H9 (cell line): ENCODE results near the gene FASTK. TPM values are rescaled to one million over a fixed set of nuclear protein-coding genes. Genes with fewer than 3 reads are reported as not detected.
A peak's percentile ranks its signal among the peaks of the same experiment; 100 is the strongest.

ENCODE experiments used
- DNase-seq: peaks from one replicate; pipeline ENCODE4 v3.0.0-alpha.2; 2017
- H2AFZ ChIP-seq: one replicate; pipeline ENCODE4 v1.6.1; 2013; ENCODE audit warnings: mild to moderate bottlenecking, low read length, control low read depth, moderate library complexity
- H2AK5ac ChIP-seq: 2 replicates; pipeline ENCODE4 v1.6.1; 2013; ENCODE audit warnings: low read length, control low read depth, mixed read lengths; ENCODE audit not compliant: insufficient read length
- H2BK120ac ChIP-seq: one replicate; pipeline ENCODE4 v1.6.1; 2013; ENCODE audit warnings: low read depth, mild to moderate bottlenecking, low read length, control low read depth, inconsistent platforms; ENCODE audit not compliant: poor library complexity, severe bottlenecking
- H2BK12ac ChIP-seq: 2 replicates; pipeline ENCODE4 v1.6.1; 2013; ENCODE audit warnings: low read length, control low read depth, mixed read lengths, low read depth; ENCODE audit not compliant: insufficient read length
- H2BK15ac ChIP-seq: 2 replicates; pipeline ENCODE4 v1.6.1; 2013; ENCODE audit warnings: low read depth, low read length, control low read depth
- H2BK20ac ChIP-seq: one replicate; pipeline ENCODE4 v1.6.1; 2013; ENCODE audit warnings: low read depth, mild to moderate bottlenecking, low read length, control low read depth, inconsistent platforms; ENCODE audit not compliant: poor library complexity, severe bottlenecking
- H2BK5ac ChIP-seq: 2 replicates; pipeline ENCODE4 v1.6.1; 2013; ENCODE audit warnings: low read length, control low read depth, mixed read lengths; ENCODE audit not compliant: insufficient read length
- H3K14ac ChIP-seq: 2 replicates; pipeline ENCODE4 v1.6.1; 2013; ENCODE audit warnings: low read length, control low read depth; ENCODE audit not compliant: insufficient read depth
- H3K18ac ChIP-seq: 2 replicates; pipeline ENCODE4 v1.6.1; 2013; ENCODE audit warnings: low read depth, mild to moderate bottlenecking, mixed read lengths, low read length, control low read depth; ENCODE audit not compliant: insufficient read length
- H3K23ac ChIP-seq: 2 replicates; pipeline ENCODE4 v1.6.1; 2013; ENCODE audit warnings: low read length, control low read depth, mixed read lengths, low read depth; ENCODE audit not compliant: insufficient read length
- H3K23me2 ChIP-seq: 2 replicates; pipeline ENCODE4 v1.6.1; 2013; ENCODE audit warnings: low read depth, mild to moderate bottlenecking, mixed read lengths, low read length, control low read depth; ENCODE audit not compliant: insufficient read length, poor library complexity, severe bottlenecking
- H3K27ac ChIP-seq: 2 replicates; pipeline ENCODE4 v1.5.1; 2013; ENCODE audit warnings: low read length, control low read depth, mixed read lengths, low read depth; ENCODE audit not compliant: insufficient read length
- H3K27me3 ChIP-seq: 2 replicates; pipeline ENCODE4 v1.6.1; 2013; ENCODE audit warnings: low read length, control low read depth, inconsistent platforms; ENCODE audit not compliant: insufficient read depth
- H3K4ac ChIP-seq: 2 replicates; pipeline ENCODE4 v1.6.1; 2013; ENCODE audit warnings: low read depth, mild to moderate bottlenecking, control low read depth, inconsistent platforms, low read length, moderate library complexity
- H3K4me1 ChIP-seq: 2 replicates; pipeline ENCODE4 v1.6.1; 2013; ENCODE audit warnings: low read length, control low read depth, inconsistent platforms; ENCODE audit not compliant: insufficient read depth
- H3K4me2 ChIP-seq: 2 replicates; pipeline ENCODE4 v1.6.1; 2013; ENCODE audit warnings: low read length, control low read depth, mixed read lengths; ENCODE audit not compliant: insufficient read length, insufficient read depth
- H3K56ac ChIP-seq: 2 replicates; pipeline ENCODE4 v1.6.1; 2013; ENCODE audit warnings: low read depth, mild to moderate bottlenecking, mixed read lengths, low read length, control low read depth; ENCODE audit not compliant: insufficient read length
- H3K79me1 ChIP-seq: 2 replicates; pipeline ENCODE4 v1.6.1; 2013; ENCODE audit warnings: low read depth, mild to moderate bottlenecking, moderate library complexity, low read length, control low read depth, inconsistent platforms; ENCODE audit not compliant: insufficient read depth, poor library complexity, severe bottlenecking
- H3K79me2 ChIP-seq: 2 replicates; pipeline ENCODE4 v1.6.1; 2013; ENCODE audit warnings: low read length, control low read depth, inconsistent platforms; ENCODE audit not compliant: insufficient read depth
- H3K9ac ChIP-seq: 2 replicates; pipeline ENCODE4 v1.6.1; 2013; ENCODE audit warnings: low read length, control low read depth, mixed read lengths; ENCODE audit not compliant: insufficient read length; ENCODE audit errors: extremely low read depth
- H3K9me3 ChIP-seq: one replicate; pipeline ENCODE4 v1.6.1; 2013; ENCODE audit warnings: low read depth, low read length, inconsistent platforms; ENCODE audit not compliant: control insufficient read depth
- H3T11ph ChIP-seq: one replicate; pipeline ENCODE4 v1.6.1; 2013; ENCODE audit warnings: mild to moderate bottlenecking, low read length, control low read depth, inconsistent platforms
- H4K20me1 ChIP-seq: one replicate; pipeline ENCODE4 v1.6.1; 2013; ENCODE audit not compliant: control insufficient read depth, insufficient read length, insufficient read depth
- H4K5ac ChIP-seq: 2 replicates; pipeline ENCODE4 v1.6.1; 2013; ENCODE audit warnings: low read depth, mild to moderate bottlenecking, mixed read lengths, low read length, control low read depth; ENCODE audit not compliant: insufficient read length
- H4K8ac ChIP-seq: replicated peaks from 2 replicates; pipeline ENCODE4 v1.6.1; 2013; ENCODE audit warnings: low read length, control low read depth, mixed read lengths, low read depth; ENCODE audit not compliant: insufficient read length
- H4K91ac ChIP-seq: 2 replicates; pipeline ENCODE4 v1.6.1; 2013; ENCODE audit warnings: low read depth, mild to moderate bottlenecking, moderate library complexity, mixed read lengths, low read length, control low read depth; ENCODE audit not compliant: insufficient read length
- H3K27ac Mint-ChIP-seq, 3 experiments: 2 replicates in 2 of 3; 3 replicates in 1 of 3; pipeline ENCODE4 v1.8.0; 2020 to 2021; ENCODE audit warnings: mixed read lengths in 3 of 3, mild to moderate bottlenecking in 1 of 3, moderate library complexity in 1 of 3
- H3K27me3 Mint-ChIP-seq: 2 replicates; pipeline ENCODE4 v1.8.0; 2021; ENCODE audit warnings: low read depth, mild to moderate bottlenecking, moderate library complexity, mixed read lengths
- H3K36me3 Mint-ChIP-seq, 3 experiments: 2 replicates in 2 of 3; 3 replicates in 1 of 3; pipeline ENCODE4 v1.8.0; 2020 to 2021; ENCODE audit warnings: low read depth in 3 of 3, mixed read lengths in 3 of 3; ENCODE audit not compliant: insufficient read depth in 1 of 3
- H3K4me1 Mint-ChIP-seq, 2 experiments: 2 replicates each; pipeline ENCODE4 v1.8.0; 2020; ENCODE audit warnings: mixed read lengths in 2 of 2
- H3K4me3 Mint-ChIP-seq, 2 experiments: 2 replicates in 1 of 2; 3 replicates in 1 of 2; pipeline ENCODE4 v1.8.0; 2020 to 2021; ENCODE audit warnings: mild to moderate bottlenecking in 2 of 2, mixed read lengths in 2 of 2, moderate library complexity in 1 of 2
- H3K9me3 Mint-ChIP-seq, 2 experiments: 2 replicates in 1 of 2; 3 replicates in 1 of 2; pipeline ENCODE4 v1.8.0; 2020; ENCODE audit warnings: mild to moderate bottlenecking in 2 of 2, mixed read lengths in 2 of 2, moderate library complexity in 1 of 2
- CTCF ChIP-seq: fragments of 200-600 bp; sonication (generic); conservative IDR thresholded peaks from 3 replicates; pipeline ENCODE4 v1.8.0; 2021; ENCODE audit warnings: antibody characterized with exemption, mild to moderate bottlenecking
- WGBS: extraction: QIAGEN DNeasy Blood & Tissue Kit; methylation state at CpG from one replicate; pipeline ENCODE4 v1.1.7; 2013; ENCODE audit warnings: missing lambda C conversion rate, low lambda C conversion rate, mixed read lengths; ENCODE audit not compliant: insufficient read length; ENCODE audit errors: extremely low coverage; 5-methylcytosine and 5-hydroxymethylcytosine counted together
- total RNA-seq: library from RNA; stranded (reverse); gene quantifications from 2 replicates; pipeline ENCODE4 v1.2.1, GENCODE V29; 2021

FASTK gene
- total RNA-seq, 1 experiment from 2014 or later, result 57.8 TPM

DNA sequence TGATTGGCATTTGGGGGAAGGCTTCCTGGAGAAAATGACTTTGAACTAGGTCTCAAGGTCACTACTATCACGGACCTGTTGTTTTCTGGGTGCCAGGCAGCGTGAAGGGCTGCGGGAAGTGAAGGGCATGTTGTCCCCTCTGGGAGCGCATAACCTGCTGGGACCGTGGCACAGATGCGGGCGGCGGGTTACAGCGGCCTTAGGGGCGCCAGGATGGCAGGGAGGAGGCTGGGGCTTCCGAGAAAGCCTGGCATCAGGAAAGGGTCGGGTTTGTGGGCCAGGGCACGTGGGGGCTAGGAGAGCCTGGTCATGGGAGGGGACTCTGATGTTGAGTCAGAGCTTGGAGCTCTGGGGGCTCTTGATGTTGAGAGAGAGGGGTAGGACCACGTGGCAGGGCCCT, 15.1 kb downstream of the FASTK start:
- H3K79me2 ChIP-seq, result no peaks in the 10 kb centered on the region

More for the DNA sequence above, 15.1 kb downstream of the FASTK start:
- Histone ChIP-seq H4K91ac (no peak overlapping the region), H3K27me3 (no peaks in the 10 kb centered on the region), H3K14ac (no peak overlapping the region), H3T11ph (no peak overlapping the region), H3K23ac (no peak overlapping the region), H2BK5ac (no peak overlapping the region), H3K18ac (no peak overlapping the region), H3K4me1 (peaks cover 4% of the 10 kb centered on the region; the same call in 1 of the 2 replicates), H2BK15ac (no peak overlapping the region), H2AFZ (no peak overlapping the region), H4K8ac (no peak overlapping the region), H3K4me2 (no peak overlapping the region), H3K27ac (no peak overlapping the region), H2BK20ac (no peak overlapping the region), H3K79me1 (no peaks in the 10 kb centered on the region), H3K56ac (no peak overlapping the region), H3K9me3 (no peaks in the 10 kb centered on the region), H3K4ac (no peak overlapping the region), H2AK5ac (no peak overlapping the region), H2BK120ac (no peak overlapping the region), H4K20me1 (no peaks in the 10 kb centered on the region), H4K5ac (no peak overlapping the region), H2BK12ac (no peak overlapping the region), H3K9ac (no peak overlapping the region), H3K23me2 (peaks cover 14% of the 10 kb centered on the region)
- no peak for DNase-seq
- H3K4me1 Mint-ChIP-seq, result peaks cover 28 to 33% of the 10 kb centered on the region in 2 experiments
- no peak overlapping the region; a peak in 1 of 5 replicates for H3K4me3 Mint-ChIP-seq
- H3K27me3 Mint-ChIP-seq, result no peaks in the 10 kb centered on the region
- no CpG with 5 or more reads among the region's 14 CpGs for WGBS
- no peak for TF ChIP-seq CTCF
- peak overlapping the region in 2 of 3 experiments; percentile 46 to 70; a peak in 1 of 7 replicates for H3K27ac Mint-ChIP-seq
- H3K9me3 Mint-ChIP-seq, result no peaks in the 10 kb centered on the region; a peak in 2 of 5 replicates
- peaks cover 31 to 55% (median 50%) of the 10 kb centered on the region in 3 experiments; a peak in 6 of 7 replicates for H3K36me3 Mint-ChIP-seq
